ENCODE results near the gene CERT1.
"Not testable (repeated sequence)": the region's sequence is repeated elsewhere in the genome, so short reads cannot be mapped to it uniquely, and the experiment has no call there.

Gene CERT1

DNA sequence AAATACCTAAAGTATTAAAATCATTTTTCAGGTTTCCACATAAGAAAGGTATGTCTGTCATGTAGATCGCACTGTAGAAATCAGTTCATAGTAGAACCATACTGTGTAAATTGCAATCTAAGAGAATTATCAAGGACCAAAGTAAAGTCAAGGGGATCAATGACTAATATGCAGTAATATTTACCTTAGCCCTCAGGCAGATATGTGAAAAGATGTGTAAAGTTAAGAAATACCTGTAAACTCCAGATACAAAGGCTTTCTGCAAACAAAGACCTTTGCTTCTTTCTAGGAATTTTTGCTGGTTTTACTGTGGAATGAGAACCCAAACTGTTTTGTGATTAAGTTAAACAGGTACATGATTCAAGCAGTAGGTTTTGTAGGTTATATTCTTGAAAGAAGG is 11.8 kb upstream of the CERT1 start:
- no peak for DNase-seq

GRCh38 chr5:75522542-75522941 is 11.1 kb upstream of the CERT1 start:
- DNase-seq = no peak

DNA sequence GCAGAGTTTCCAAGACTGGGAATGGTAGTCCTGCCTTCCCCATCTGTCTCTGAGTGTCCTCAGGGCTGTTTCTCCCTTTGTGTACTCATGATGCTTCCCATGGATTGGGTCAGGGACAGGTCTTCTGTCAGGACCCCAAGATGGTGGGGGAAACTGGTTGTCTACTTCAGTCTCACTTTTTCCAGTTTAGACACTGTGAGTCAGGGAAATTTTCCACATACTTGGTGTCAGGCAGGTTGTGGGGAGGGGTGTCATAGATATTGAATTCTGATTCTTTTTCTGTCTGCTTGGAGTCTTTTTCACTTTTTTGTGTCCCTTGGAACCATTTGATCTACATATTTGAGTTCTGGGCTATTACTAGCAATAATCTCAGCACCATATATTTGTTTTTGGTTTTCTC is 10.6 kb upstream of the CERT1 start:
- DNase-seq = peak; percentile 15

GRCh38 chr5:75521195-75521594 is 9.8 kb upstream of the CERT1 start:
- DNase-seq = no peak

- DNase-seq = no peak
Measured at GRCh38 chr5:75519761-75520160, 8.3 kb upstream of the CERT1 start.

DNA sequence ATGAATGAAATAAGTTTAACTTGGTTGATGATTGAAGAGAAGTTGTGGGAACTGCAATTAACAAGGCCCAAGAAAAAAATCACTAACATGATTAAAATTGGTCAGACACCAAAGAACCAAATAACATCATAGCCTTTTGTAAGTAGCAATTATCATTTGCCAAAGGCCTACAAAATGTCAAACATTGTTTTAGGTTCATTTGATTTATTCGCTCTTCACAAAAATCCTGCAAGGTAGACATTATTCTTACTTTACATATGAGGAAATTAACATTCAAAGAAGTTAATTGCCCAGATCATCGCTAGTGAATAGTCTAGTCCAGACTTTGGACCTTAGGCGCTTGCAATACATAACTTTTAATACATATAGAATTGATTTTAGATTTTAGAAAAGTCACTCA is 2.9 kb upstream of the CERT1 start:
- no peak for DNase-seq

- DNase-seq = no peak
Measured at GRCh38 chr5:75513841-75514240, 2.4 kb upstream of the CERT1 start.

GRCh38 chr5:75512383-75513074 is 1.1 kb upstream of the CERT1 start:
- no peak for DNase-seq

DNA sequence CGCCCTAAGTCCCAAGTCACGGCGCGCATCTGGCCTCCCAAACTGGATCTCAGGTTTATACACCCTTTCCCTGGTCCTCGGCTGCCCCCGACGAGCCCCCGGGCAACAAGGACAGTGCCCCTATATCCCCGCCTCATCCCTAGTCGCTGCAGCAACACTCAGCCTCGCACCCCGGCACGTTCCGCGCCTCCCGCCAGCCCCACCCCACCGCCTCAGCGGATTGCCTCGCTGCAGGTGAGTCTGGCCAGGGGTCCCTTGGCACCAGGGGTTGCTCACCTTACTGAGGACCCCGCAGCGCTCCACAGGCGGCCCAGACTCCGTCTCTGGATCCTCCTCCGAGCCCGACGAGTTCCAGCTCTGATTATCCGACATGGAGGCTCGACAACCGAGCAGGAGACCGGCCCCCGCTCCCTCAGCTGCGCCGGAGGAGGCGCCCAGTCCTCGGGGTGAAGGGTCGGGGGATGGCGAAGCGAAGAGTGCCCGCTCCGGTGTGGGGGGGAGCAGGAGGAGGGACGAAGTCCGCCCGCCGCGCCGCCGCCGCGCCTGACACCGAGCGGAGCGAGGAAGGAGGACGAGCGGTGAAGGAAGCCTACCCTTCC is 494 bp downstream of the CERT1 start:
- DNase-seq = peak; percentile 45

DNA sequence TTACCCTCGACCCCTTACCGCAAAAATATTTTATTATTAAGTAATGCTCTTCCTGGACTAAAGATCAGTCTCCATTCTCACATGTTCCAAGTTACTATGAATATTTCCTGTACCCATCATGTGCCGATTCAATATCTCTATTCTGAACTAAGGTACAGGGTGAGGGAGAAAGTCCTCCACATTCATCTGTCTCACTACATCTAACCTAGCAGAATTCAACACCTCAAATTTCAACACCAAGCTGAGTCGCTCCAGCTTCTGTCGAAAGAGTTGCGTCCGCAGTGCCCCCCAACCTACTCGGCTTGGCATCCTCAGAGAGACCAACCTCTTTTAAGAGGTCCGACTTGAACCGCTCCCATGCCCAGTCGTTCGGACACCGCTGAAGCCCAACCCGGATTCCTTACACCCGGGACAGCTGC is 1.0 kb downstream of the CERT1 start:
- no peak for DNase-seq

GRCh38 chr5:75509956-75510355 is 1.5 kb downstream of the CERT1 start:
- DNase-seq = no peak

DNA sequence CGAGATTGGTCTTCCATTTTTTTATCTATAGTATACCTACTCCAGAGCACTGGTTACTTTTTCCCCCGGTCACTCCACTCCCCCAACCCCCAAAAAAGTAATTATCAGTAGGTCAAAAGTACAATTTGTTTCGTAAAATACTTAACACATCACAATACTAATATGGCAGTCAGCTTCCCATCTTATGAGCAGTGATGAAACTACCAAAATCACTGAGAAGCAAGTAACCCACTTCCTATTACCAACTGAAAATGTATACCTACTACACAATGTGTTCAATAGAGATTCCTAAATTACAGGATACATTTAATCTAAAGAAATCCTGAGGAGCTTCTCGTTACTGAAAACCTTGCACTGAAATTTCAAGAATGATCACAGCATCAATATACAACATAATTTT is 1.9 kb downstream of the CERT1 start:
- DNase-seq = no peak

DNA sequence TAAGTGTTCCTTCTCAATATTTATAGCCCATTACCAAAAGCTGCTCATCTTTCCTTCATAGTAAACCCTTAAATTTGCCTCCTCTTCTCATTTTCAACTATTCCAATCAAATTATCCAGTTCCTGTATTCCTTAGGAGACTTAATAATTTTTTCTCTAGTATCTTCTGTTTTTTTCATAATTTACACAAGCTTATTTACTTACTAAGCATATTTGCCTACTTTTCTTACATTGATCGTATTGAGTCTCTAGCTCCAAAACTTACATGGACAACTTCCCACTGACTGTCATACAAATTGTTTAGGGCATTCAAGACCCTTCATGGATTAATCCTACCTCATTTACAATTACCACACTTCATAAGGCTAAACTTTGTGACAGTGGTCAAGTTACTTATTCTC is 3.6 kb downstream of the CERT1 start:
- DNase-seq = no peak

GRCh38 chr5:75505112-75505511 is 6.3 kb downstream of the CERT1 start:
- not testable (repeated sequence) for DNase-seq

DNA sequence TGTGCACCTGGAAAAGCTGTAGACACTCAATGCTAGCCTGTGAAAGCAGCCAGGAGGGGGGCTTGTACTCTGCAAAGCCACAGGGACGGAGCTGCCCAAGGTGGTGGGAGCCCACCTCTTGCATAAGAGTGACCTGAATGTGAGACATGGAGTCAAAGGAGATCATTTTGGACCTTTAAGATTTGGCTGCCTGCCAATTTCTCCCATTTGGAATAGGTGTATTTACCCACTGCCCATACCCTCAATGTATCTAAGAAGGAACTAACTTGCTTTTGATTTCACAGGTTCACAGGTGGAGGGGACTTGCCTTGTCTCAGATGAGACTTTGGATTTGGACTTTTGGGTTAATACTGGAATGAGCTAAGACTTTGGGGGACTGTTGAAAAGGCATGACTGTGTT is 12.6 kb downstream of the CERT1 start:
- DNase-seq = not testable (repeated sequence)

DNA sequence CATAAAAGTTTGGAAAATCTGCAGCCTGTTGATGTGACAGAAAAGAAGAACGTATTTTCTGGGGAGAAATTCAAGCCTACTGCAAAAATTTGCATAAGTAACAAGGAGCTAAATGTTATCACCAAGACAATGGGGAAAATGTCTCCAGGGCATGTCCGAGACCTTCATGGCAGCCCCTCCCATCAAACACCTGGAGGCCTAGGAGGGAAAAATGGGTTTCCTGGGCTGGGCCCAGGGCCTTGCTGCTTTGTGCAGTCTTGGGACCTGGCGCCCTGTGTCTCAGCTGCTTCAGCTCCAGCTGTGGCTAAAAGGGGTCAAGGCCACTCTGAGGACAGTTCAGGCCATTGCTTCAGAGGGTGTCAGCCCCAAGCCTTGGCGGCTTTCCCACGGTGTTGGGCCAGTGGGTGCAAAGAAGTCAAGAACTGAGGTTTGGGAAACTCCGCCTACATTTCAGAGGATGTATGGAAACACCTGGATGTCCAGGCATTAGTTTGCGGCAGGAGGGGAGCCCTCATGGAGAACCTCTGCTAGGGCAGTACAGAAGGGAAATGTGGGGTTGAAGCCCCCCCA is 13.1 kb downstream of the CERT1 start:
- no peak for DNase-seq

DNA sequence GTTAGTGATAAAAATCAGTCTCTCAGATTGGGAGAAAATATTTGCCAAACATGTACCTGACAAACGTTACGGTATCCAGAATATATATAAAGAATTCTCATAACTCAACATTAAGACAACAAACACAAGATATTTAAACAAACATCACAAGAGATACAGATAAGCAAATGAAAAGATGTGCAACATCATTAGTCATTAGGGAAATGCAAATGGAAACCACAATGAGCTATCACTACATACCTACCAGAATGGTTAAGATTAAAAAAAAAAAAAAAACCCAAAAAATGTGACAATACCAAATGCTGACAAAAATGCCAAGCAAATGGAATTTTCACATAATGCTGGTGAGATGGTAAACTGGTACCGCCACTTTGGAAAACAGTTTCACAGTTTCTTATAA is 15.4 kb downstream of the CERT1 start:
- no peak for DNase-seq

- DNase-seq = no peak
Measured at GRCh38 chr5:75491621-75492020, 19.8 kb downstream of the CERT1 start.

GRCh38 chr5:75489847-75490246 is 21.6 kb downstream of the CERT1 start:
- not testable (repeated sequence) for DNase-seq

GRCh38 chr5:75484605-75485004 is 26.8 kb downstream of the CERT1 start:
- no peak for DNase-seq

DNA sequence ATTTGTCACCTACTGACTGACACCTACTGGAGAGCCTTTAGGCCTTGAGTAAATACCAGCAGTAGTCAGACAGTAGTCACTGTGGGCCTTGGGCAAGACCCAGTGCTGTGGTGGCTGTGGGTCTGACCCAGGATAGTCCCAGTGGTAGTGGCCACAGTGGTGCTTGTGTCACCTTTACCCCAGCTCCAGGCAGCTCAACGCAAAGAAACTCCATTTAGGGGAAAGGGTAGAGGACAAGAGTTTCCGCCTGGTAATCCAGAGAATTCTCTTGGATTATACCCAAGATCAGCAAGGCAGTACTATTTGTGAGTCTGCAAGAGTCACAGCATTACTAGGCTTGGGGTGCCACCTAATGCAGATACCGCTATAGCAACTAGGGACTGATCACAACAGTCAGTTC is 28.9 kb downstream of the CERT1 start:
- DNase-seq = no peak

DNA sequence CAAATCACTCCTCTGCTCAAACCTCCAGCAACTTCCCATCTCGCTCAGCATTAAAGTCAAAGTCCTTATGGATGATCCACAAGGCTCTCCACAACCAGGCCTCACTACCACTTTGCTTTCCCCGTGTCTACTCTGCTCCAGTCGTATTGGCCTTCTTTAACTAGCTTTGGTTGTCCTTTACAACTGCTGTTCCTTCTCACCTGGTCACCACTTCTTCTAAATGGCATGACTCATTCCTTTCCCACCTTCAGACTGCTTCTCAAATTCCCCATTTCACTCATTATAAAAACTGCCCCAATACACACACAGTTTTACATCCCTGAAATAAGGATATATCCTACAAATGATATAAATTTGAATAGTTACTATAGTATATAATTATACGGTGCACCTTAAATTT is 30.4 kb downstream of the CERT1 start:
- no peak for DNase-seq

GRCh38 chr5:75475364-75475763 is 36.1 kb downstream of the CERT1 start:
- DNase-seq = no peak

GRCh38 chr5:75473463-75473862 is 38.0 kb downstream of the CERT1 start:
- DNase-seq = no peak

DNA sequence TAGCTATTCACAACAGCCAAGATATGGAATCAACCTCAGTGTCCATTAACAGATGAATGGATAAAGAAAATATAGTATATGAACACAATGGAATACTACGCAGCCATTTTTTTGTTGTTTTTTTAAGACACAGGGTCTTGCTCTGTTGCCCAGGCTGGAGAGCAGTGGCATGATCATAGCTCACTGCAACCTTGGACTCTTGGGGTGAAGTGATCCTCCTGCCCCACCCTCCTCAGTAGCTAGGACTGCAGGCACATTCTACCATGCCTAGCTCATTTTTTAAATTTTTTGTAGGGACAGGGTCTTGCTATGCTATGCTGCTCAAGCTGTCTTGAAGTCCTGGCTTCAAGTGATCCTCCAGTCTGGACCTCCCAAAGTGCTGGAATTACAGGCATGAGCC is 38.5 kb downstream of the CERT1 start:
- DNase-seq = no peak

Data from stimulated activated CD4-positive, alpha-beta T cell treated with anti-CD3 and anti-CD28 coated beads, Interleukin-15, amount 100 ng/mL, for 24 hours (primary cell).